Cerebellar cortex (tissue), 1 donor: ENCODE measurements around the gene SLC35G6.
"Not testable (repeated sequence)": the region's sequence is repeated elsewhere in the genome, so short reads cannot be mapped to it uniquely, and the experiment has no call there.

ENCODE experiments used
- DNase-seq: peaks from one replicate; pipeline ENCODE4 v3.0.0-alpha.2; 2015; ENCODE audit warnings: low spot score

Gene SLC35G6

GRCh38 chr17:7478276-7479212 lies 2.7 kb upstream of the SLC35G6 start:
- peak; percentile 52 for DNase-seq

- DNase-seq: peak; percentile 54
These were observed 1.8 kb upstream of the SLC35G6 start, which contains the start of gene ZBTB4 for GRCh38 chr17:7479213-7480088. ZBTB4 (minus strand) TSS chr17:7479631; CDS start chr17:7466801, 12,830 bp downstream.

GRCh38 chr17:7480089-7480384 lies 1.2 kb upstream of the SLC35G6 start:
- no peak for DNase-seq

- not testable (repeated sequence) for DNase-seq
These were observed 846 bp downstream of the SLC35G6 start for GRCh38 chr17:7481842-7482741.

GRCh38 chr17:7482742-7483088 lies 1.5 kb downstream of the SLC35G6 start:
- not testable (repeated sequence) for DNase-seq

- DNase-seq: peak; percentile 95
These were observed 2.2 kb downstream of the SLC35G6 start for GRCh38 chr17:7483255-7484066.

GRCh38 chr17:7484067-7484918 lies 3.0 kb downstream of the SLC35G6 start, which contains the start of gene POLR2A:
POLR2A (plus strand) TSS chr17:7484366.
- peak; percentile 97 for DNase-seq

- no peak for DNase-seq
These were observed 3.7 kb downstream of the SLC35G6 start for GRCh38 chr17:7484919-7485377.

- no peak for DNase-seq
These were observed 4.9 kb downstream of the SLC35G6 start for GRCh38 chr17:7486181-7486580.

- no peak for DNase-seq
These were observed 8.9 kb downstream of the SLC35G6 start for GRCh38 chr17:7490144-7490543.

- DNase-seq: no peak
These were observed 10.3 kb downstream of the SLC35G6 start for GRCh38 chr17:7491583-7491982.

GRCh38 chr17:7493941-7494340 lies 12.7 kb downstream of the SLC35G6 start:
- no peak for DNase-seq

- DNase-seq: no peak
These were observed 14.7 kb downstream of the SLC35G6 start for GRCh38 chr17:7495906-7496434.

GRCh38 chr17:7496470-7497183 lies 15.4 kb downstream of the SLC35G6 start:
- DNase-seq: no peak

- no peak for DNase-seq
These were observed 16.0 kb downstream of the SLC35G6 start for GRCh38 chr17:7497228-7497627.

GRCh38 chr17:7497636-7498035 lies 16.4 kb downstream of the SLC35G6 start:
- DNase-seq: no peak

- DNase-seq: no peak
These were observed 17.9 kb downstream of the SLC35G6 start for GRCh38 chr17:7499161-7499560.

- DNase-seq: no peak
These were observed 20.5 kb downstream of the SLC35G6 start for GRCh38 chr17:7501729-7502128.
